CD4-positive, alpha-beta T cell treated with Interleukin-17A for 1 hour (primary cell): ENCODE data around the gene NCBP1.

Experiments used
- DNase-seq: peaks from one replicate; pipeline ENCODE4 v3.0.0-alpha.2; 2020

NCBP1 gene

GRCh38 chr9:97722331-97722730 is 88.7 kb downstream of the NCBP1 start:
- DNase-seq: no peak
